Trophoblast cell (in vitro differentiated cells and primary cell): ENCODE measurements around the gene EYA2.

Source experiments
- DNase-seq, 2 donors: peaks; one replicate each; pipeline ENCODE4 v3.0.0-alpha.2; 2016
- H2AFZ ChIP-seq: 2 replicates; pipeline ENCODE4 v1.6.1; 2013; ENCODE audit warnings: low read length, moderate library complexity, mild to moderate bottlenecking; ENCODE audit not compliant: insufficient read depth, poor library complexity
- H2AK5ac ChIP-seq: 2 replicates; pipeline ENCODE4 v1.6.1; 2013; ENCODE audit warnings: mild to moderate bottlenecking, low read length
- H2BK120ac ChIP-seq: 2 replicates; pipeline ENCODE4 v1.6.1; 2013; ENCODE audit warnings: low read length, mild to moderate bottlenecking, moderate library complexity; ENCODE audit not compliant: insufficient read depth, poor library complexity
- H2BK12ac ChIP-seq: 2 replicates; pipeline ENCODE4 v1.6.1; 2013; ENCODE audit warnings: mild to moderate bottlenecking, low read length, moderate library complexity
- H2BK5ac ChIP-seq: 2 replicates; pipeline ENCODE4 v1.6.1; 2013; ENCODE audit warnings: low read length, low read depth, moderate library complexity, mild to moderate bottlenecking; ENCODE audit not compliant: poor library complexity
- H3K14ac ChIP-seq: 2 replicates; pipeline ENCODE4 v1.6.1; 2013; ENCODE audit warnings: mild to moderate bottlenecking, low read length
- H3K18ac ChIP-seq: 2 replicates; pipeline ENCODE4 v1.6.1; 2013; ENCODE audit warnings: mild to moderate bottlenecking, low read length
- H3K23ac ChIP-seq: 2 replicates; pipeline ENCODE4 v1.6.1; 2013; ENCODE audit warnings: low read length
- H3K27ac ChIP-seq: 2 replicates; pipeline ENCODE4 v1.5.1; 2013; ENCODE audit warnings: low read depth, mild to moderate bottlenecking, inconsistent platforms, low read length, moderate library complexity
- H3K27me3 ChIP-seq: 2 replicates; pipeline ENCODE4 v1.6.1; 2013; ENCODE audit warnings: inconsistent platforms, mild to moderate bottlenecking, low read length, moderate library complexity; ENCODE audit not compliant: insufficient read depth
- H3K36me3 ChIP-seq, 2 experiments: 1 replicate in 1 of 2; 2 replicates in 1 of 2; pipeline ENCODE4 v1.6.1; 2013; ENCODE audit warnings: low read length in 2 of 2, mild to moderate bottlenecking in 2 of 2, moderate library complexity in 1 of 2; ENCODE audit not compliant: insufficient read depth in 2 of 2, control insufficient read depth in 1 of 2
- H3K4ac ChIP-seq: 2 replicates; pipeline ENCODE4 v1.6.1; 2013; ENCODE audit warnings: low read depth, mild to moderate bottlenecking, low read length, moderate library complexity
- H3K4me1 ChIP-seq, 2 experiments: 1 replicate in 1 of 2; 2 replicates in 1 of 2; pipeline ENCODE4 v1.6.1; 2013; ENCODE audit warnings: low read length in 2 of 2, mild to moderate bottlenecking in 2 of 2, moderate library complexity in 1 of 2; ENCODE audit not compliant: insufficient read depth in 2 of 2, control insufficient read depth in 1 of 2
- H3K4me2 ChIP-seq: 2 replicates; pipeline ENCODE4 v1.6.1; 2013; ENCODE audit warnings: inconsistent platforms, mild to moderate bottlenecking, low read length, moderate library complexity
- H3K4me3 ChIP-seq: 2 replicates; pipeline ENCODE4 v1.5.1; 2013; ENCODE audit warnings: mild to moderate bottlenecking, low read depth, low read length, inconsistent platforms
- H3K79me1 ChIP-seq: one replicate; pipeline ENCODE4 v1.6.1; 2013; ENCODE audit warnings: low read length
- H3K79me2 ChIP-seq: 2 replicates; pipeline ENCODE4 v1.6.1; 2013; ENCODE audit warnings: low read length, mild to moderate bottlenecking; ENCODE audit not compliant: control insufficient read depth, insufficient read depth, poor library complexity
- H3K9ac ChIP-seq: 2 replicates; pipeline ENCODE4 v1.6.1; 2013; ENCODE audit warnings: mild to moderate bottlenecking, low read length
- H3K9me3 ChIP-seq: 2 replicates; pipeline ENCODE4 v1.6.1; 2013; ENCODE audit warnings: low read depth, mild to moderate bottlenecking, control low read depth, inconsistent platforms, low read length; ENCODE audit not compliant: insufficient read depth
- H4K12ac ChIP-seq: 2 replicates; pipeline ENCODE4 v1.6.1; 2013; ENCODE audit warnings: low read depth, mild to moderate bottlenecking, low read length, moderate library complexity
- H4K8ac ChIP-seq: 2 replicates; pipeline ENCODE4 v1.6.1; 2013; ENCODE audit warnings: low read depth, mild to moderate bottlenecking, low read length, moderate library complexity
- H4K91ac ChIP-seq: one replicate; pipeline ENCODE4 v1.6.1; 2013; ENCODE audit warnings: low read depth, mild to moderate bottlenecking, low read length, moderate library complexity
- WGBS: extraction: QIAGEN DNeasy Blood & Tissue Kit; methylation state at CpG from one replicate; pipeline ENCODE4 v1.1.7; 2013; ENCODE audit warnings: missing lambda C conversion rate; ENCODE audit not compliant: insufficient read length, insufficient coverage; ENCODE audit errors: extremely low coverage; 5-methylcytosine and 5-hydroxymethylcytosine counted together

The EYA2 gene

GRCh38 chr20:46965477-46965876 is 70.8 kb downstream of the EYA2 start:
- H3K27me3 ChIP-seq: no peaks in the 10 kb centered on the region
- no peak overlapping the region for H3K9ac ChIP-seq
- no peak overlapping the region for H4K91ac ChIP-seq
- no peak overlapping the region for H2AFZ ChIP-seq
- no peak overlapping the region for H2BK120ac ChIP-seq
- no peaks in the 10 kb centered on the region for H3K9me3 ChIP-seq
- no peak overlapping the region for H3K14ac ChIP-seq
- no peak overlapping the region for H2AK5ac ChIP-seq
- H3K4me2 ChIP-seq: no peak overlapping the region
- H4K8ac ChIP-seq: no peak overlapping the region
- no peak overlapping the region for H3K4me3 ChIP-seq
- no peaks in the 10 kb centered on the region for H3K79me2 ChIP-seq
- no peaks in the 10 kb centered on the region for H3K36me3 ChIP-seq
- H2BK5ac ChIP-seq: no peak overlapping the region
- no peak overlapping the region for H3K23ac ChIP-seq
- H3K4ac ChIP-seq: no peak overlapping the region
- H3K4me1 ChIP-seq: peaks cover 3 to 6% of the 10 kb centered on the region in 2 experiments
- no peak overlapping the region for H2BK12ac ChIP-seq
- no peak overlapping the region for H3K27ac ChIP-seq
- no peak overlapping the region for H3K18ac ChIP-seq
- H4K12ac ChIP-seq: no peak overlapping the region
- no peak for DNase-seq
- no CpG with 5 or more reads among the region's 14 CpGs for WGBS
- no peaks in the 10 kb centered on the region for H3K79me1 ChIP-seq

DNA sequence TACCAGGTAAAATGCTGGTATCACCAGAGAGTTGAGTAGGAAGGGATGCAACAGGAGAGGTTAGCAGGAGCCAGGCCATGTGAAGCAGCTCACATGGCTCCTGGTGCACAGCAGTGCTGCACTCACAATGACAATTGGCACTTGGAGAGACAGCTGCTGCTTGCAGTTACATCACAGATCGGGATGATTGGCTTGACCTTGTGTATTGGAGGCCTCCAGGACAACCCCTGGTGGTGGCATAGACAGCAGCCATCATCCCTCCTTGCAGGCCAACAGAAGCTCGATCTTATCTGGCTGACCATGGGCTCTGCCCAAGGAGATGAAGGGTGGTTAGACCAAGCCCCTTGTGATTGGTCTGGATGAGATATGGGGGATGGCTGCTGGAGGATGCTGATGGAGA is 73.0 kb downstream of the EYA2 start:
- H3K79me1 ChIP-seq: no peaks in the 10 kb centered on the region
- peak overlapping the region; percentile 11 for H3K23ac ChIP-seq
- peaks cover 3 to 6% of the 10 kb centered on the region in 2 experiments for H3K4me1 ChIP-seq
- H3K4me3 ChIP-seq: no peak overlapping the region
- peak overlapping the region; percentile 56 for H3K18ac ChIP-seq
- peak in 1 of 2 donors; percentile 7 for DNase-seq
- no peak overlapping the region for H3K9ac ChIP-seq
- no peak overlapping the region for H2BK12ac ChIP-seq
- H4K12ac ChIP-seq: no peak overlapping the region
- H3K4me2 ChIP-seq: no peak overlapping the region
- no peaks in the 10 kb centered on the region for H3K27me3 ChIP-seq
- H3K9me3 ChIP-seq: no peaks in the 10 kb centered on the region
- no peak overlapping the region for H2AK5ac ChIP-seq
- H3K79me2 ChIP-seq: no peaks in the 10 kb centered on the region
- no peak overlapping the region for H2BK120ac ChIP-seq
- no peak overlapping the region for H3K27ac ChIP-seq
- no peak overlapping the region for H3K4ac ChIP-seq
- H4K91ac ChIP-seq: no peak overlapping the region
- WGBS: no CpG with 5 or more reads among the region's 2 CpGs
- no peak overlapping the region for H3K14ac ChIP-seq
- no peak overlapping the region for H4K8ac ChIP-seq
- H3K36me3 ChIP-seq: no peaks in the 10 kb centered on the region
- no peak overlapping the region for H2AFZ ChIP-seq
- H2BK5ac ChIP-seq: no peak overlapping the region

- Histone ChIP-seq H3K4me3 (no peak overlapping the region), H3K36me3 (no peaks in the 10 kb centered on the region), H3K79me2 (no peaks in the 10 kb centered on the region), H3K27ac (no peak overlapping the region), H2BK120ac (no peak overlapping the region), H2BK12ac (no peak overlapping the region), H3K14ac (no peak overlapping the region), H3K27me3 (no peaks in the 10 kb centered on the region), H3K9ac (no peak overlapping the region), H3K9me3 (no peaks in the 10 kb centered on the region), H4K12ac (no peak overlapping the region), H3K18ac (no peak overlapping the region), H3K4me2 (peak overlapping the region; percentile 28), H3K4ac (no peak overlapping the region), H4K91ac (no peak overlapping the region), H3K4me1 (no peaks in the 10 kb centered on the region), H2AK5ac (no peak overlapping the region), H2BK5ac (no peak overlapping the region), H3K23ac (no peak overlapping the region), H3K79me1 (no peaks in the 10 kb centered on the region), H4K8ac (no peak overlapping the region), H2AFZ (no peak overlapping the region)
- peak; percentile 84 to 96 for DNase-seq
- no CpG with 5 or more reads among the region's 4 CpGs for WGBS
Observed at GRCh38 chr20:46970937-46971630, 76.4 kb downstream of the EYA2 start.

DNA sequence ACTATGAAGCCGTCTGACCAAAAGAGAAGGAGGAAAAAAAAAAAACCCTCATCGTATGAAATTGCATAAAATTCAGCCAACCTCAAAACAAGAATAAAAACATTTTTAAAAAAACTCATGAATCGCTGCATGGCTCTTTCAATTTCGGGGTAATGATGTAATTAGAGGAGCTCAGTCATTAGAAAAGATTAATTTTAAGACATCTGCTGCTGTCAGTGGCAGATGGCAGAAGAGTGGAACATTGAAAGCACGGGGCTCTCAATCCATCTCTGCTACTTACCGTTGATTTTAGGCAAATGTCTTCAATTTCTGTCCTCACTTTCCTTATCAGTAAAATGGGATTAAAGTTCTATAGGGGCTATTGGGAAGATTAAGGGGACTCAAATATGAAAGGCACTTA is 79.1 kb downstream of the EYA2 start:
- no peaks in the 10 kb centered on the region for H3K36me3 ChIP-seq
- no peak overlapping the region for H2AK5ac ChIP-seq
- H3K27ac ChIP-seq: no peak overlapping the region
- H4K12ac ChIP-seq: no peak overlapping the region
- no peaks in the 10 kb centered on the region for H3K79me1 ChIP-seq
- no peak overlapping the region for H3K9ac ChIP-seq
- WGBS: no CpG with 5 or more reads among the region's 6 CpGs
- H4K91ac ChIP-seq: no peak overlapping the region
- no peak overlapping the region for H3K14ac ChIP-seq
- no peak overlapping the region for H2BK12ac ChIP-seq
- H3K4ac ChIP-seq: no peak overlapping the region
- no peak overlapping the region for H4K8ac ChIP-seq
- no peak overlapping the region for H3K4me2 ChIP-seq
- no peak overlapping the region for H2BK5ac ChIP-seq
- DNase-seq: no peak
- H3K79me2 ChIP-seq: no peaks in the 10 kb centered on the region
- no peaks in the 10 kb centered on the region for H3K9me3 ChIP-seq
- no peak overlapping the region for H3K23ac ChIP-seq
- H2BK120ac ChIP-seq: no peak overlapping the region
- H3K4me1 ChIP-seq: peaks cover 0 to 4% of the 10 kb centered on the region in 2 experiments
- no peak overlapping the region for H2AFZ ChIP-seq
- no peak overlapping the region for H3K18ac ChIP-seq
- H3K4me3 ChIP-seq: no peak overlapping the region
- no peaks in the 10 kb centered on the region for H3K27me3 ChIP-seq
